SU-DHL-6 (cell line): ENCODE results near the gene SKI.

Experiments
- H2AFZ ChIP-seq: fragments of 200-600 bp; sonication (generic); 2 replicates; pipeline ENCODE4 v1.6.1; 2014; ENCODE audit warnings: low read depth, mild to moderate bottlenecking, moderate library complexity, mixed read lengths, antibody characterized with exemption, low read length; ENCODE audit not compliant: severe bottlenecking
- H3F3A ChIP-seq: fragments of 200-600 bp; shearing (Covaris generic); 2 replicates; pipeline ENCODE4 v1.6.0; 2016; ENCODE audit warnings: antibody characterized with exemption, mild to moderate bottlenecking; ENCODE audit not compliant: insufficient read depth
- H3K27ac ChIP-seq: fragments of 200-600 bp; sonication (generic); 2 replicates; pipeline ENCODE4 v1.5.1; 2016; ENCODE audit warnings: low read depth, mild to moderate bottlenecking, low read length, moderate library complexity, mixed read lengths
- H3K27me3 ChIP-seq: fragments of 200-600 bp; sonication (generic), shearing (Covaris generic); 2 replicates; pipeline ENCODE4 v1.6.0; 2014; ENCODE audit warnings: mild to moderate bottlenecking, low read length
- H3K36me3 ChIP-seq: fragments of 200-600 bp; sonication (generic); 2 replicates; pipeline ENCODE4 v1.6.1; 2014; ENCODE audit warnings: mild to moderate bottlenecking, low read length, mixed read lengths
- H3K4me2 ChIP-seq: fragments of 300-600, 200-600 bp; shearing (Covaris generic), sonication (generic); 2 replicates; pipeline ENCODE4 v1.6.0; 2014; ENCODE audit warnings: low read length, low read depth, mild to moderate bottlenecking; ENCODE audit not compliant: poor library complexity, severe bottlenecking
- H3K4me3 ChIP-seq: fragments of 200-600 bp; sonication (generic); 2 replicates; pipeline ENCODE4 v1.5.1; 2014; ENCODE audit warnings: antibody characterized with exemption, low read length, mild to moderate bottlenecking, mixed read lengths; ENCODE audit not compliant: insufficient read depth, poor library complexity, severe bottlenecking
- H3K79me2 ChIP-seq: fragments of 200-600 bp; sonication (generic); 2 replicates; pipeline ENCODE4 v1.6.1; 2014; ENCODE audit warnings: mild to moderate bottlenecking, low read length, moderate library complexity; ENCODE audit not compliant: insufficient read depth
- H3K9ac ChIP-seq: fragments of 200-600 bp; sonication (generic); 2 replicates; pipeline ENCODE4 v1.7.0; 2014; ENCODE audit warnings: mild to moderate bottlenecking, low read length
- H3K9me2 ChIP-seq: fragments of 200-600 bp; sonication (generic); replicated peaks from 2 replicates; pipeline ENCODE4 v1.6.1; 2014; ENCODE audit warnings: low read length; ENCODE audit not compliant: insufficient read depth
- H3K9me3 ChIP-seq: fragments of 200-600 bp; sonication (generic); 2 replicates; pipeline ENCODE4 v1.6.1; 2014; ENCODE audit warnings: low read length, mixed read lengths; ENCODE audit not compliant: insufficient read depth
- H4K20me1 ChIP-seq: fragments of 200-600 bp; sonication (generic); 2 replicates; pipeline ENCODE4 v1.6.1; 2014; ENCODE audit warnings: low read depth, mild to moderate bottlenecking, antibody characterized with exemption, low read length, moderate library complexity, mixed read lengths
- CTCF ChIP-seq: fragments of 200-600 bp; sonication (generic); IDR thresholded peaks from one replicate; pipeline ENCODE4 v1.5.1; 2017; ENCODE audit warnings: antibody characterized with exemption, mild to moderate bottlenecking, low read length, moderate library complexity; ENCODE audit not compliant: insufficient read depth, poor library complexity, severe bottlenecking
- EZH2phosphoT487 ChIP-seq: fragments of 200-600 bp; sonication (generic), shearing (Covaris generic); conservative IDR thresholded peaks from 2 replicates; pipeline ENCODE4 v1.6.1; 2018; ENCODE audit warnings: mild to moderate bottlenecking, antibody characterized with exemption, low read length, moderate library complexity, mixed read lengths

The SKI gene

GRCh38 chr1:2256435-2257244 is 28.5 kb downstream of the SKI start:
- no peaks in the 10 kb centered on the region for H4K20me1 ChIP-seq
- no peaks in the 10 kb centered on the region for H3K27me3 ChIP-seq
- H3K9ac ChIP-seq, result no peak overlapping the region
- H3K9me3 ChIP-seq, result peaks cover 15% of the 10 kb centered on the region; the same call in 1 of the 2 replicates
- H3K36me3 ChIP-seq, result no peaks in the 10 kb centered on the region
- no peak overlapping the region for H3K4me2 ChIP-seq
- no peaks in the 10 kb centered on the region for H3F3A ChIP-seq
- H3K9me2 ChIP-seq, result no peaks in the 10 kb centered on the region
- H3K4me3 ChIP-seq, result no peak overlapping the region
- TF ChIP-seq EZH2phosphoT487, result no peak
- no peak for TF ChIP-seq CTCF
- no peak overlapping the region for H3K27ac ChIP-seq
- H3K79me2 ChIP-seq, result no peaks in the 10 kb centered on the region
- H2AFZ ChIP-seq, result no peak overlapping the region

- no peaks in the 10 kb centered on the region for H4K20me1 ChIP-seq
- H3K4me3 ChIP-seq, result no peak overlapping the region
- no peaks in the 10 kb centered on the region for H3F3A ChIP-seq
- H3K79me2 ChIP-seq, result no peaks in the 10 kb centered on the region
- H3K9ac ChIP-seq, result no peak overlapping the region
- H2AFZ ChIP-seq, result no peak overlapping the region
- H3K9me3 ChIP-seq, result peaks cover 15% of the 10 kb centered on the region; the same call in 1 of the 2 replicates
- no peaks in the 10 kb centered on the region for H3K36me3 ChIP-seq
- no peak overlapping the region for H3K27ac ChIP-seq
- no peaks in the 10 kb centered on the region for H3K27me3 ChIP-seq
- H3K9me2 ChIP-seq, result no peaks in the 10 kb centered on the region
- TF ChIP-seq EZH2phosphoT487, result no peak
- TF ChIP-seq CTCF, result no peak
- no peak overlapping the region for H3K4me2 ChIP-seq
These were observed 29.1 kb downstream of the SKI start for GRCh38 chr1:2257245-2257627.

- peaks cover 15% of the 10 kb centered on the region; the same call in 1 of the 2 replicates for H3K9me3 ChIP-seq
- H3K27me3 ChIP-seq, result no peaks in the 10 kb centered on the region
- no peak overlapping the region for H3K9ac ChIP-seq
- H4K20me1 ChIP-seq, result no peaks in the 10 kb centered on the region
- no peak overlapping the region for H3K4me2 ChIP-seq
- no peaks in the 10 kb centered on the region for H3K9me2 ChIP-seq
- H2AFZ ChIP-seq, result no peak overlapping the region
- no peak overlapping the region for H3K4me3 ChIP-seq
- H3K79me2 ChIP-seq, result no peaks in the 10 kb centered on the region
- no peaks in the 10 kb centered on the region for H3F3A ChIP-seq
- TF ChIP-seq CTCF (no peak), EZH2phosphoT487 (no peak)
- H3K27ac ChIP-seq, result no peak overlapping the region
- H3K36me3 ChIP-seq, result no peaks in the 10 kb centered on the region
These were observed 30.1 kb downstream of the SKI start for GRCh38 chr1:2258122-2258681.
